HG02759 (cell line): Measurements from ENCODE around the gene EEF2KMT.
"Not testable (repeated sequence)": the region's sequence is repeated elsewhere in the genome, so short reads cannot be mapped to it uniquely, and the experiment has no call there.

Experiments
- ATAC-seq: cut with Tn5 transposase; IDR thresholded peaks from one replicate; pipeline ENCODE4 v1.9.1; 2021; ENCODE audit warnings: mild to moderate bottlenecking, moderate library complexity; ENCODE audit not compliant: unreplicated experiment

The EEF2KMT gene

GRCh38 chr16:5071681-5072333, 25.8 kb downstream of the EEF2KMT start, which contains the start of gene ALG1:
ALG1 (plus strand) TSS chr16:5071843; CDS start chr16:5071850, 7 bp downstream.
- ATAC-seq: peak; percentile 94

DNA sequence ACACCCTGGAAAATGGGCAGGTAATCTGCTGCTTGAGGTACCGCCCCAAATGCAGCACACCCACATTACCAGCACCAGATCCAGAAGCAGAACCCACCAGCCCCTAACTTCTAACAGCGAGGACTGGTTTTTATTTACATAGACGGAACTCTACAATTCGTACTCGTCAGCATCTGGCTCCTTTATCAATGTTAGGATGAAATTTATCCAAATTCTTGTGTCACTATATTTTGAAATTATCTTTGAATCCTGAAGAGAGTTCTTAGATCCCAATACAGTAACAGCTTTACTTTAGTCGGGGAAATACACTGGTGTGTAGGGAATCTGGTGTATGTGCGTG, 26.3 kb downstream of the EEF2KMT start:
- ATAC-seq: no peak

DNA sequence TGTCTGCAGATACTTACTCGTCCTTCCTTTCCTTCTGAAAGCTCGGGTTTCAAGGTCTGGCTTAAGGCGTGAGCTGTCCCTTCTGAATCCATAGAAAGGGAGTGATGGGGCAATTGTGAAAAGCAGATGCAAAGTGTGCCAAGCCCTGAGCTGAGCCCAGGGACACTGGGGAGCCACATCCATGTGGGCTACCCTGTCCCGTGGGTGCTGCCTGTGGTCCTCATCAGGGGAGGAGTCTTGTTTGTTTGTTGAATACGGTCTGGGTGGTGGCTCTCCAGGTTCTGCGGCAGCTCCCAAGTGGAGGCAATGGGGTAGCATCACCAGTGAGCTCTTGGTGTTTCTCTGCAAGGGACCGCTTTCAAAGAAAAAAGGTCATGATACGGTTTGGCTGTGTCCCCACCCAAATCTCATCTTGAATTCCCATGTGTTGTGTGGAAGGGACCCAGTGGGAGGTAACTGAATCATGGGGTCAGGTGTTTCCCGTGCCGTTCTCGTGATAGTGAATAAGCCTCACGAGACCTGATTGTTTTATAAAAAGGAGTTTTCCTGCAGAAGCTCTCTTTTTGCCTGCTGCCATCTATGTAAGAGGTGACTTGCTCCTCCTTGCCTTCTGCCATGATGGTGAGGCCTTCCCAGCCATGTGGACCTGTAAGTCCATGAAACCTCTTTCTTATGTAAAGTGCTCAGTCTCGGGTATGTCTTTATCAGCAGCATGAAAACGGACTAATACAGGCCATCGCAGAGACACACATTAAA, 27.0 kb downstream of the EEF2KMT start:
- ATAC-seq: no peak

GRCh38 chr16:5069854-5070253, 27.7 kb downstream of the EEF2KMT start:
- no peak for ATAC-seq

- no peak for ATAC-seq
These were observed 28.5 kb downstream of the EEF2KMT start for GRCh38 chr16:5069048-5069447.

- no peak for ATAC-seq
These were observed 31.1 kb downstream of the EEF2KMT start for GRCh38 chr16:5066511-5066910.

- ATAC-seq: no peak
These were observed 31.8 kb downstream of the EEF2KMT start, which contains the start of gene C16orf89 for GRCh38 chr16:5065813-5066212. C16orf89 (minus strand) TSS chr16:5065956; CDS start chr16:5065908, 48 bp downstream.

- ATAC-seq: no peak
These were observed 32.3 kb downstream of the EEF2KMT start for GRCh38 chr16:5065326-5065725.

GRCh38 chr16:5064915-5065314, 32.7 kb downstream of the EEF2KMT start:
- no peak for ATAC-seq

DNA sequence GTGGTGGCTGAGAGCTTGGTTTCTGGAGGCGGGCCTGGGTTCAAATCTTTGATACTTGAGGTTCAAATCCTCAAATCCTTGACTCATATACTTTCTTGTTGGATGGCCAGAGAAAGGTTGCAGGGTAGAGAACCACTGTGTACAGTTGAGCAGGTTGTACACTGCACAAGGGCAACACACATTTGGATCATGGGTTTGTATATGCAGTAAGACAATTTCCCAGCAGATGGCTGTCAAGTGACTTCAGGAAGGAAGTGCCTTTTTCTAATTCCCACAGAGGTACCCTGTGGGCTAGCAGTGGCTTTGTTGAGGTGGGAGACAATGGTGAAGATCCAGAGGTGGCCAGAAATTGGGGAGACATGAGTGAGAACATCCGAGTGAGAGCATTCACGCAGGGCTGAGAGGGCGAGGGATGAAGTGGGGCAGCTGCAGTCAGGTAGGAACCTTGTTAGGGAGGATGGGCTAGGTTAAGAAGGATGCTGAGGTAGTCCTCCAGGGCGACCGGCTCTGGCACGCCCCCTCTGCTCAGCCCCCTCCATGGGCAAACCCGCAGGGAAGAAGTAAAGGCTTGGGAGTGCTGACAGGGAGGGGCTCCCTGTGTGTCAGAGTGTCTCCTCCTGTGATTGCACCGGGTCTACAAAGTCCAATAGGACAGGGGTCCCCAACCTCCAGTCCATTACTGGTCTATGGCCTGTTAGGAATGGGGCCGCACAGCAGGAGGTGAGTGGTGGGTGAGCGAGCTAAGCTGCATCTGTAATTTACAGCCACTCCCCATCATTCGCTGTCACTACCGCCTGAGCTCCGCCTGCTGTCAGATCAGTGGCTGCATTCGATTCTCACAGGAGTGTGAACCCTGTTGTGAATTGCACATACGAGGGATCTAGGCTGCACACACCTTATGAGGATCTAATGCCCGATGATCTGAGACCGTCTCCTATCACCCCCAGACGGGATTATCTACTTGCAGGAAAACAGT, 34.5 kb downstream of the EEF2KMT start:
- no peak for ATAC-seq

GRCh38 chr16:5062051-5062450, 35.5 kb downstream of the EEF2KMT start:
- no peak for ATAC-seq

- no peak for ATAC-seq
These were observed 37.4 kb downstream of the EEF2KMT start for GRCh38 chr16:5060073-5060641.

DNA sequence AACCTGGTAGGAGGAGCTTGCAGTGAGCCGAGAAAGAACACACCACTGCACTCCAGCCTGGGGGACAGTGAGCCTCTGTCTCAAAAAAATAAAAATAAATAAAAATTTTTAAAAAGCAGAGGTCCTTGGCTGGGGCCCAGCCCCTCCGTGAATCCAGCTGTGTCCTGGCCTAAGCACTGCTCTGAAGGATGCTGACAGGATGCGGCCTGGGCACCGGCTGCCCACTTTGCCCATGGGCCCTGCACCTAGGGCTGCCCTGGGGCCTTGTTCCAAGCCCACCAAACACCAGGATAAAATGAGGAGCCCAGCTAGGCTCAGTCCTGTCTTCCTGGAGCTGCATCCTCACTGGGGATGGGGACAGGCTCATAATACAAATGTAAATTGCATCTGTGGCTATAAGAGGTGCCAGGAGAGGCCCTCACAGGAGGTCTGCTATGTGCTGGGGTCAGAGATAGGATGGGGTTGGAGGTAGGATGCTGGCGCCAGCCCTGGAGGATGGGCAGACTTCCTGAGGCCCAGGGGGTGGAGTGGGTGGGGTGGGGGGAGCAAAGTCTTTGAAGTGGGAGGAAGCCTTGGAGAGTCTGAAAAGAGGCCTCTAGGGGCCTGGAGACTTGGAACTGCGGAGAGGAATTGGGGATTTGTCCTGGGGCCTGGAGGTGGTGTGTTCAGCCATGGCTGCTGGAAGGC, 38.1 kb downstream of the EEF2KMT start:
- no peak for ATAC-seq

DNA sequence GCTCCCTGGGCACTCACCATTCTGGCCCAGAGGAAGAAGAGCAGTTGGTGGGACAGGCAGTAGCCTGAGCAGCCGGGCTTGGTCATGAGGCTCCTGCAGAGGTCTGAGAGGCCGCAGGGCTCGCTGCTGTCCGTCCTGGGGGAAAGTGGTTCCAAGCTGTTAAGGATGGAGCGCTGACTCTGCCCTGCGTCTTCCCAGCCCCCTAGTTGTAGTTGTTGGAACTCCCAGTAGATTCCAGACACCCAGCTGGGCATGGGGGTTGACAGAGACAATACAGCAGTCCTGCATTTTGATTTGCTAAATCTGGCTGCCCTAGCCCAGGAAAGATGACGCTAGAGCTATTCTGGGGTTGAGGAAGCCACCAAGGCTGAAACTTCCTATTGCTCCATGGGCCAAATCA, 39.1 kb downstream of the EEF2KMT start:
- ATAC-seq: no peak

DNA sequence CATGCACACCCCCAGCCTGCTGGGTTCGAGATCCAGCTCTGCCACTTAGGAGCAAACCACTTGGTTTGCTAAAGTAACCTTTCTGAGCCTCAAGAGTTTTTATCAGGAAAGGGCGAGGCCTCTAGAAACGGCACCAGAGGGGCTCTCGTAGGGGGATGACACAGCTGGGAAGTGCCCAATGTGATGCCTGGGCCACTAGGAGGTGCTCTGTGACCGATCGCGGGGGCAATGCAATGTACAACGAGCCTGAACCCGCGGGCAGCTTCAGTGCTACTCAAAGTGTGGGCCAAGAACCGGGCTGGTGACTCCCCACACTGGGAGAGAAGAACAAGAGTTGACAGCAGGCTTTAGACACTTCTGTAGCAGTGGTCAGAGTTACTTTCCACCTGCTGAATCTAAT, 41.2 kb downstream of the EEF2KMT start:
- ATAC-seq: peak; percentile 75

DNA sequence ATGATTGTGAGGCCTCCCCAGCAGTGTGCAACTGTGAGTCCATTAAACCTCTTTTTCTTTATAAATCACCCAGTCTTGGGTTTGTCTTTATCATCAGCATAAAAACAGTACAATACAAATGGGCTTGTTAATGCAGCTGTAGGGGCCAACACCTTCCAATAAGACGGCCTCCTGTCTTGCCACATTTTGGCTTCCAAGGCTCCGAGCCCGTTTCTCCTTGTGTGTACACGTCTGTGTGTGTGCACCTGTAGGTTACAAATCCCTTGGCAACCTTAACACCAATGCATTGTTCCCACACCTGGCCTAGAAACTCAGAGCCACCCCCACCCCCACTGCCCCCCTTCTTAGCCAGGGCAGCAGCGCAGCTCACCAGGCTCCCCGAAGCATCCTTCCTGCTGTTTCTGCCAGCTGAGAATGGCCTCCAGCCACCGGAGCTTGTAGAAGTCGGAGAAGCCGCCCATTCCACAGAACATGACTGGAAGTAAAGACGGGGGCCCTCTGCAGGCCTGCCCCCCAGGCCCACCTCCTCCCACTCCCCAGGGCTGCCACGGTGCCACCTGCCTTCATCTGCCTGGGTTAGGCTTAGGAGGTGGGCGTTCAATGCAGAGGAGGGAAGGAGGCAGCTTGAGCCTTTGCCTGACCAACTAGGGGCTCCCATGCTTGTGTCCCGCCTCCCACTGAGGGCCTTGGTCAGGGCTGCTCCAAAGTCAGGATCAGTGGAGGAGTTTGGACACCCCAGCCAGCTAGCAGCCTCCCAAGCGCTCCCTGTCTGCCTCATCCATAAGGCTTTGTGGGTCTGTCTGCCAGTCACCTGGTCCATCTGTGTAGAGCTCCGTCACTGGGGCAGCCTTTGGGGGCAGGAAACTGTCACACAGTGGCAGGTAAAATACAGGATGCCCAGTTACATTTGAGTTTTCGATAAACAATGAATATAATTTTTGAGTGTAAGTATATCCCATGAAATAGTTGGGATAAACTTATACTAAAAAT, 42.4 kb downstream of the EEF2KMT start:
- no peak for ATAC-seq

DNA sequence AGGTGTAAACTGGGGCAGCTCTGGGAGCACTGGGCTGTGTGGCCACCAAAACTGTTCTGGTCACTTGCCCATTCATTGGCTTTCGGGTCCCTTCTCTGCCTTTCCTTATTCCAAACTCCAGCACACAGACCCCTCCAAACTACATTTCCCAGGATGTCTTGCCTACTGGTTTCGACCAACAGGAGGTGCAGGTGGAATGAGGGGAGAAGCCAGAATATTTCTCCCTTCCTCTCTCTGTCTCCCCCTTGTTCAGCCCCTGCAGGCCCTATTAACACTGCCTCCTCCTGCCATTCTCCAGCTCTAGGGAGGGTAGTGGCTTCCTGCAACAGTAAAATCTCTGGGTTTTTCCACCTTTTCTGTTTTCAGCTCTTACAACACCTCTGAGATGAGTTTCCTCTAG, 50.7 kb downstream of the EEF2KMT start:
- ATAC-seq: no peak

DNA sequence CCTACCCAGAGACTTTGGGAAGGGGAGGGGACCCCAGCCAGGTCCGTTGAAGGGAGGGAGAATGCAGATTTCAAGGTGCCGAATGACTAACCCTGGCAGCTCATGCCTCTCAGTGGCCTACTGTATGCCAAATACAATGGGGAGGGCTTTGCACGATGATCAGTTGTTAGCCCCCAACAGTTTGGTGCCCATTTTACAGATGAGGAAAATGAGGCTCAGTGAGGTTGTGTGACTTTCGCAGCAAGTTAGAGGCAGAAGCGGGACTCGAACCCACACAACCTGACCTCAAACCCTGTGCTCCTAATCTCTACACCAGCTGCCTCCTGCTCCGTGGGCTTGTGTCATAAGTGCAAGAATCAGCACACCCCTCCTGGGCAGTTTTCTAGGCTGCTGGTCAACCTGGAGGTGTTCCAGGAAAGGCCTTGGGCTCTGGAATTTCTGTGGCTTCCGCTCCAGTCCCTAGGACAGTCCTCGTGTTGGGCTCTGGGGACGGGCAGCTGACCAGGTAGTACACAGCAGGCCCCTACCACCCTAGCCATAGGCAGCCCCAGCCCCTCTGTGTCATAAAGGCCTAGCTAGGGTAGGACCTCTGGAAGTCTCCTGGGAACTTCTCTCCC, 52.0 kb downstream of the EEF2KMT start:
- no peak for ATAC-seq

GRCh38 chr16:5044581-5044980, 53.0 kb downstream of the EEF2KMT start:
- not testable (repeated sequence) for ATAC-seq
